Activated CD4-positive, alpha-beta T cell treated with anti-CD3 and anti-CD28 coated beads, Interleukin-2, amount 50 U/mL, for 24 hours (primary cell): ENCODE results near the gene SBK2.
"Not testable (repeated sequence)": the region's sequence is repeated elsewhere in the genome, so short reads cannot be mapped to it uniquely, and the experiment has no call there.

Experiments
- DNase-seq, 2 donors: peaks; one replicate each; pipeline ENCODE4 v3.0.0-alpha.2; 2020; ENCODE audit warnings: low read depth in 1 of 2, low spot score in 1 of 2

Gene SBK2

DNA sequence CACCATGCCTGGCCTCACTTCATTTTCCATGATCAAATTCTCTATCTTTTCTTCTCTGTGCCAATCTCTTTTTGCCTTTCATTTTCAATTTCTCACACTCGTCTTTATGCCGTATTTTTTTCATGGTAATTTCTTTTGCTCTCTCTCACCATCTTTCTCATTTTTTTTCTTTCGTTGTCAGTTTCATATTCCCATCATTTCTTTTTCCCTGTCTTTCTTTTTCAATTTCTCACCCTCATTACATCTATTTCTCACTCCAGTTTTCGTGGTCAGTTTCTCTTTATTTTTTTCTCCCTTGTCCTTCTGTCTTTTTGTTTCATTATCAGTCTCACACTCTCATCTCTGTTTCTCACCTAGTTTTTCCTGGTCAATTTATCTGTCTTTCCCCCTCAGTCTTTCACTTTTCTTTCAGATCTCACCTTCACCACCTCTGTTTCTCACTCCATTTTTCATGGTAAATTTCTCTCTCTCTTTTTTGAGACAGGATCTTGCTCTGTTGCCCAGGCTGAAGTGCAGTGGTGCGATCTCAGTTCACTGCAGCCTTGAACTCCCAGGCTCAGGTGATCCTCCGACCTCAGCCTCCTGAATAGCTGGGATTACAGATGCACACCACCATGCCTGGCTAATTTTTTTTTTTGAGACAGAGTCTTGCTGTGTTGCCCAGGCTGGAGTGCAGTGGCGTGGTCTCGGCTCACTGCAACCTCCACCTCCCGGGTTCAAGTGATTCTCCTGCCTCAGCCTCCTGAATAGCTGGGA lies 34.6 kb downstream of the SBK2 start:
- DNase-seq = no peak

DNA sequence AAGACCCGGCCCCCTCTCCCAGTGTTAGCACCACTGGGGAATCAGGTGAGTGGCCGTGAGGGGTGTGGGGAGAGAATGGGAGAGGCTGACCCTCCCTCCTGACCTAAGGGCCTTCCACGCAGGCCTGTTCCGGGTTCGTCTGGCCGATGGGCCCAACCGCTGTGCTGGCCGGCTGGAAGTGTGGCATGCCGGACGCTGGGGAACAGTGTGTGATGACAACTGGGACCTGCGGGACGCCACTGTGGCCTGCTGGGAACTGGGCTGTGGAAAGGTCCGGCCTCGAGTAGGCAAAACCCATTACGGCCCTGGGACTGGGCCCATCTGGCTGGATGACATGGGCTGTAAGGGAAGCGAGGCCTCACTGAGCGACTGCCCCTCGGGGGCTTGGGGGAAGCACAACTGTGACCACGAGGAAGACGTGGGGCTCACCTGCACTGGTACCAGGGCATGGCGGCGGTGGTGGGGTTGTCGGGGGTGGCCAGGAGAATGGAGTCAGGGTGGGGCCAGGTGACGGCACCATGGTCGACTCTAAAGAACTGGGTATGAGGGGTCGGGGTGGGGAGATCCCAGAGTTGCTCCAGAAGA lies 36.5 kb downstream of the SBK2 start:
- no peak for DNase-seq

DNA sequence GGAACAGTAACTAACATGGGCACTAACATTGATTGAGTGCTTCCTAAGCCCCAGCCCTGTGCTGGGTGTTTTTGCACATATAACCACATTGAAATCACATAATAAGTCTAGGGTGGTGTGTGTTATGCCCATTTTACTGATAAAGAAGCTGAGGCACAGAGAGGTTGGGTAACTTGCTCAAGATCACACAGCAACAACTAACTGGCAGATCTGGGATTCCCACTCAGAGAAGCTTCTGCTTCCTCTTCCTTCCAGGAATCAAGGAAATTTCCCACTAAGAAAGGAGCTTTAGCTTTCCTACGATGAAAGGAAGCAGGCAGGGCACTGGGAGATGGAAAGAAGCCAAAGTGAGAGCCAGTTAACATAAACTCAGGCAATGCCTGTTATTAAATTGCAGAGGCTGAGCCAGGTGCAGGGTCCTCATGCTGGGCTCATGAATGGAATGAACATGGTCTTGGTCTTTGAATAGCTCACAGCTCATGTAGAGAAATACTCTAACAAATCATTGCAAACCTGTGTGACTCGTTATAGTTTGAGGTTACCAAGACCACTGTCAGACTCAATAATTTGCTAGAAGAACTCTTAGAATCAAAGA lies 38.6 kb downstream of the SBK2 start:
- DNase-seq = no peak

DNA sequence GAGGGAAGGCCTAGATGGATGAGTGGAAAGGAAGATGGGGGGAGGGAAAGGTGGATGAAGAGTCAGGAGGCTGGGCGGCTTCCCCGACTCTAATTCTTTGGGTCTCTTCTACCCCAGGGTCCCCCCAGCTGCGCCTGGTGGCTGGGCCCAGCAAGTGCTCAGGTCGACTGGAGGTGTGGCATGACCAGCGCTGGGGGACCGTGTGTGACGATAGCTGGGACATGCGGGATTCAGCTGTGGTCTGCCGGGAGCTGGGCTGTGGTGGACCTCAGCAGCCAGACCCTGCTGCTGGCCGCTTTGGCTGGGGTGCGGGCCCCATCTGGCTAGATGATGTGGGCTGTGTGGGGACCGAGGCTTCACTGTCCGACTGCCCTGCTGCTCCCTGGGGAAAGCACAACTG lies 39.2 kb downstream of the SBK2 start:
- no peak for DNase-seq

DNA sequence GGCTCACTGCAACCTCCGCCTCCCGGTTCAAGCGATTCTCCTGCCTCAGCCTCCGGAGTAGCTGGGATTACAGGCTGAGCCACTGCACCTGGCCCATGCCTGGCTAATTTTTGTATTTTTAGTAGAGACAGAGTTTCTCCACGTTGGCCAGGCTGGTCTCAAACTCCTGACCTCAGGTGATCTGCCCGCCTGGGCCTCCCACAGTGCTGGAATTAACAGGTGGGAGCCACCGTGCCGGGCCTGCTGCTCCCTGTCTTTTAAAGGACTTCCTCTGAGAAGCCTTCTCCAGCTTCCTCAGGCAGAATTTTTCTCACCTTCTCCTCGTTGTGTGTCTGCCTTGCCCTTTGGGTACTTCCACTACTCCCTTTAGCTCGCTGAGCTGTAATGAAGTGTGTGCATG lies 40.1 kb downstream of the SBK2 start:
- DNase-seq = not testable (repeated sequence)

DNA sequence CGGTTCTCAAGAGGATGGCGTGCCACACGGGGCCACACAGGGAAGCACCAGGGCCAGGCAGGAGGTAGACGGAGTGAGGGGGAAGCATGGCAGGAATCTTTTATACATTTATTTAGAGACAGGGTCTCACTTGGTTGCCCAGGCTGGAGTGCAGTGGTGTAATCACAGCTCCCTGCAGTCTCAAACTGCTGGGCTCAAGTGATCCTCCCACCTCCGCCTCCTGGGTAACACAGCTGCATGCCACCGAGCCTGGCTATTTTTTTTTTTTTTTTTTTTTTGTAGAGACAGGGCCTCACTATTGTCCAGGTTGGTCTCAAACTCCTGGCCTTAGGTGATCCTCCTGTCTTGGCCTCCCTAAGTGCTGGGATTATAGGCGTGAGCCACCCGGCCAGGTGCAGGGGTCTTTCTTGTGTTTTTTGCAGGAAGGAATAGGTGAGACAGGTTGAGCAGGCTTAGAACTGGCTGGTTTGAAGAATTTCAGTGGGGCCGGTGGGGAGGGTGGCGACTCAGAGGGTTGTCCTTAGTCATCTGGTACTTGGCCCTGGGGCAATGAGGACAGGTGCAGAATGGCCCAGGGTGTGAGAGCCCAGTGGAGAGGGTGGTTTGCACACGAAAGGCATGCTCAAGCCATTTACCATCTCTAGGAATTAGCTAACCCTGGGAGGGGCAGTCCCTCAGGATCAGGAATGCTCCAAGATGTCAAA lies 41.1 kb downstream of the SBK2 start:
- no peak for DNase-seq

DNA sequence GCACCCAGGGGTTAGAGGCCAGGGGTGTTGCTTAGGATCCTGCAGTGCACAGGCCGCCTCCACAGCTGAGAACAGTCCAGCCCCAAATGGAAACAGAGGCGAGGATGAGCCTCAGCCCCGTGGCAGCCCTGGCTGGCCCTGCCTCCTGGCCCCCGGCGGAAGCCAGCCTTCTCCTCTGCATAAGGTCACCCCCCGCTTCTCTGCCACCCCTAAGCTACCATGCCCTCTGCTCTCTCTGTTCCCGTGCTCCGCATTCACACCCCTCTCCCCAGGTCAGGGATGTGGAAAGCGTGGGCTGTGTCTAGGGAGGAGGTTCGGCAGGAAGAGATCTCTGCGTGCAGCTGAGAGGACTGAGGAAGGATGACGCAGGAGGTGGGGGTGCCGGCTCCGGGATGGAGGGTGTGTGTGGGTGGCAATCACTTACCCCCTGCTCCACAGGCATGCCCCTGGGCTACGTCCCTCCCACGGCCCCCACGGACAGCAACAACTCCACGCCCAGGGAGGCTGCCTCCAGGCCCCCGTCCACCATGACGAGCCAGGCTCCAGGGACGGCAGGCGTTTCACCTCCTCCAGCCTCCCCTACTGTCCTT lies 42.7 kb downstream of the SBK2 start:
- no peak for DNase-seq

DNA sequence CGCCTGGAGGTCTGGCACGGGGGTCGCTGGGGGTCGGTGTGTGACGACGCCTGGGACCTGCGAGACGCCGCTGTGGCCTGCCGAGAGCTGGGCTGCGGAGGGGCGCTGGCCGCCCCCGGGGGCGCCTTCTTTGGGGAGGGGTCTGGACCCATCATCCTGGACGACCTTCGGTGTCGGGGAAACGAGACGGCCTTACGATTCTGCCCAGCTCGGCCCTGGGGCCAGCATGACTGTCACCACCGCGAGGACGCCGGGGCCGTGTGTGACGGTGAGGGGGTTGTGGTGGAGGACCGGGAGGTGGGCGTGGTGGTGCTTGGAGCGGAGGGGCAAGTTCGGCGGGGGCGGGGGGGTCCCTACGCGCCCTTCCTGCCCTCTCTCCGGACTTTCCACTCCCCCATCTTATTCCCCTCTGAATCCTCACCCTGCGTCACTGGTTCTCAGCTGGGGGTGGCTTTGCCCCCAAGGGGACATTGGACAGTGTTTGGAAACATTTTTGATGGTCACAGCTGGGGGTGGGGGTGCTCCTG lies 43.2 kb downstream of the SBK2 start:
- DNase-seq = no peak

DNA sequence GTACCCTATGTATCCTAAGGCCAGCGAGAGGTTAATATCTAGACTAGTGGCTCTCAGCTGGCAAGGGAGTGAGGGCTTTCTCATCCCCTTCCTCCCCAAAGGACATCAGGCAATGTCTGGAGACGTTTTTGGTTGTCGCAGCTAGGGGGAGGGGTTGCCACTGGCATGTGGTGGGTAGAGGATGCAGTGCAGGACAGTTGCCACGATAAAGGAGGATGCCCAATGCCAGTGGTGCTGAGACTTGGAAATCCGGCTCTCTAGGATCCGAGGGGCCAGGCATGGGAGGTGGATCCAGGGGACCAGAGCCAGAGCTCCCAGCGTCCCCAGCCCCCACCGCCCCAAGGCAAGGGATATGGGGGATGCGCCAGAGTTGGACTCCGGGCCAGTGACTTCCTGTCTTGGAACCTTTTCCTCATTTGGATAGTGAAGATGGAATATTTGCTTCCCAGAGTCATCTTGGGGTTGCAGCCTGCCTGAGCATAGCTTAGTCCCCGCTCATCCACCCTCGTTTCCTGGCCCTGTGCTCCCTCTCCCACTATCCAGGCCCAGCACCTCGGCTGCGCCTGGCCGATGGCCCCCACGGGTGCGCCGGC lies 43.8 kb downstream of the SBK2 start:
- DNase-seq = no peak

DNA sequence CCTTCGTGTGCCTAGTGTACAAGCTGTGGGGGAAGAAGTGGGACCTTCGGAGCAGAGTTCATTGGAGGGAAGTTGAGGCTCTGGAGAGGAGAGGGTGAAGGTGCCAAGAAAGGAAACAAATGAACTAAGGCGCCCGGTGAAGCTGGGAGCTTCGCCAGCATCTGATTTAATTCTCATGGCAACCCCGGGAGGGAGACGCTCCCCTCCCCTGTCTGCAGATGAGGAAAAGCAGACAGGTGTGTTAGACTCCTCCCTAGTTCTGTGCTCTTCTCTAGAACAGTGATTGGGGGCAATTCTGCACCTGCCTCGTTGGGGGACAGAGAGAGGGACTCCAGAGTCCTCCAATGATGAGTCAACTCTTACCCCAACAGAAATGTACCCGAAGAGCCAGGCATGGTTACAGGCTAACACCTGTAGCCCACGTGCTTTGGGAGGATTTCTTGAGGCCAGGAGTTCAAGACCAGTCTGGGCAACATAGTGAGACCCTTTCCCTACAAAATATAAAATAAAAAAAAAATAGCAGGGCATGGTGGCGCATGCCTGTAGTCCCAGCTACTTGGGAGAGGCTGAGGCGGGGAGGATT lies 44.5 kb downstream of the SBK2 start:
- no peak for DNase-seq

DNA sequence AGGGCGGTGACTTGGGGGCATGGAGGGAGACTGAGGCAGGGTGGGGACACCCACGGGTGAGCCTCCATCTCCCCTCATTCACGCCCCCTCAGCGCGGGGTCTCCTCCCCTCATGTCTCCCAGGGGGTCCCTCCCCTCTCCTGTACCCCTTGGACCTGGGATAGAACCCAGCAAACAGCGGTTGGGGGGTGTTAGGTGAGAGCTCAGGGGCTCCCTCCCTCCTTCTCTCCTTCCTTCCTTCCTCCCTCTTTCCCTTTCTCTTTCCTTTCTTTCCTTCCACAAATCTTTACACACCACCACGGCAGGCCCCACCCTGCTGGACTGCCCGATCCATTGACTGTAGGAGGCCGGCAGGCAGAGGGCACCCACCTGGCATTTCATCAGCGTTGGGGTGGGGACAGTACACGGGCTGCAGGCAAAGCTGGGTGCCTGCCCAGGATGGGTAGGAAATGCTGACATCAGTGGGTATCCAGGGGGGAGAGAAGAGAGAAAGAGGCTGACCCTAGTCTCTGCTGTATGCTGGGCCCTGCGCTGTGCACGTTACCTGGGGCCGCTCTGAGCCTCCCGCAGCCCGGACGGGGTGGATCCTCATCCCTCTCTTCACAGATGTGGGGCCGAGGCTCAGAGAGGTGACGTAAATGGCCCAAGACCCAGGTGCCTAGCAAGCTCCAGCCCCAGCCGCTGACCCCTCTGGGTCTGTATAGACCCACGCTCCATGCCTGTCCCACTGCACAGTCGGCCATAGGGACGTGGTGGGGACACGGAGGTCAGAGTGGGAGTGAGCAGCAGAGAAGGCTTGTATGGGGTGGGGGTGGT lies 45.2 kb downstream of the SBK2 start:
- no peak for DNase-seq

DNA sequence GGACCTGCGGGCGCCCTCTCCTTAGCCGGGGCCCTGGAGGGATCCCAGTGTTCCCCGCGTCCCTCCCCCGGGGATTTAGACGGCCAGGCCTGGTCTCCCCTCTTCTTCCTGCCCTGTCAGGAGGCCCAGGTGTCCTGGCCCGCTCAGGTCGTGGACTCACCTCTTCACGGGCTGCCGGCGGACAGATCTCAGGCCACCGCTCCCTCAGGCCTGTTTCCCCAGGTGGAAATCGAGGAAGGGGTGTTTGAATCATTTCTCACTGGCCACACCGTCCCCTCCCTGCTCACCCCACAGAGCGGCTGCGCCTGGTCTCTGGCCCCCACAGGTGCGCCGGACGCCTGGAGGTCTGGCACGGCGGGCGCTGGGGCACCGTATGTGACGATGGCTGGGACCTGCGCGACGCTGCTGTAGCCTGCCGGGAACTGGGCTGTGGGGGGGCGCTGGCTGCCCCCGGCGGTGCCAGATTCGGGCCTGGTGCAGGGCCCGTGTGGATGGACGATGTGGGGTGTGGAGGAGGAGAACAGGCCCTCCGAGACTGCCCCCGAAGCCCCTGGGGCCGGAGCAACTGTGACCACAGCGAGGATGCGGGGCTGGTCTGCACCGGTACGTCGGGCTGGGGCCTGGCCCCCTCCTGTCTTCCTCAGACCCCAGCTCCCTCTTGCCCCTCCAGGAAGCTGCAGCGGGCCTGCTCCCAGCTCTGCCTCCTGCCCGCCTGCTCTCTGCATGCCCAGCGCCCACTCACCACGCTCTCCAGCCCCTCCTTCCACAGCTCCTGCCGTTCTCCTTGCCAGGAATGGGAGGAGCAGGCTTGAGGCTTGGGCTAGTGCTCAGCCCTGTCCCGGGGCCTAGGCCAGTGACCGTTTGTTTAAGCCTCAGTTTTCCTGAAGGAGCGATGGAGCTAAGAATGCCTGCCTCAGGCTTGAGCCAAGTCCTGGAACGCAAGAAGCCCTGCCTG lies 46.2 kb downstream of the SBK2 start:
- no peak for DNase-seq

DNA sequence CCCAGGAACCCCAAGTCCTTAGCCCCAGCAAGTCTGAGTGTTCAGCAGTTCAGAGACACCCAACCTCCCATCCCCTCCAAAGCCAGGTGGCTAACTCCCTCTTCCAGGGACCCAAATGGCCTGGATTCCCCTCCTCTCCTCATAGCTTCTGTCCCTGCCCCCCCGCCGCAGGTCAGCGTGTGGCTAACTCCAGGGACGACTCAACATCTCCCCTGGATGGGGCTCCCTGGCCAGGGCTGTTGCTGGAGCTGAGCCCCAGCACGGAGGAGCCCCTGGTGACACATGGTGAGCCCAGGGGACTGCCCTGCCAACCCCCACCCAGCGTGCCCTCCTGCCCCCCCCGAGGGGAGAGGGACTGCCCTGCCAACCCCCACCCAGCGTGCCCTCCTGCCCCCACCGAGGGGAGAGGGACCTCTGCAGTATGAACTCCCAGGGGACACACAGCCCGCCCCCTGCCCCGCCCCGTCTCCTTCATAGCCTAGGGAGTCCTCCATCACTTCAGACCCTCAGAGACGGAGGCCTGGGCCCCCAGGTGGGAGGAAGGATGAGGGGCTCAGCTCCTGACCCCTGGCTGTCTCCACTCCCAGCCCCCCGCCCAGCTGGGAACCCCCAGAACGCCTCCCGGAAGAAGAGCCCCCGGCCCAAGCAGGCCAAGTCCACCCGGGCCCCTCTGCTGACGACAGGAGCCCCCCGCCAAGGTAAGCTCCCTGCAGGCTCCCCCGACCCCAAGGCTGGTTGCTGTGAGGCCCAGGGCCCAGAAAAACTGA lies 47.0 kb downstream of the SBK2 start:
- no peak for DNase-seq

DNA sequence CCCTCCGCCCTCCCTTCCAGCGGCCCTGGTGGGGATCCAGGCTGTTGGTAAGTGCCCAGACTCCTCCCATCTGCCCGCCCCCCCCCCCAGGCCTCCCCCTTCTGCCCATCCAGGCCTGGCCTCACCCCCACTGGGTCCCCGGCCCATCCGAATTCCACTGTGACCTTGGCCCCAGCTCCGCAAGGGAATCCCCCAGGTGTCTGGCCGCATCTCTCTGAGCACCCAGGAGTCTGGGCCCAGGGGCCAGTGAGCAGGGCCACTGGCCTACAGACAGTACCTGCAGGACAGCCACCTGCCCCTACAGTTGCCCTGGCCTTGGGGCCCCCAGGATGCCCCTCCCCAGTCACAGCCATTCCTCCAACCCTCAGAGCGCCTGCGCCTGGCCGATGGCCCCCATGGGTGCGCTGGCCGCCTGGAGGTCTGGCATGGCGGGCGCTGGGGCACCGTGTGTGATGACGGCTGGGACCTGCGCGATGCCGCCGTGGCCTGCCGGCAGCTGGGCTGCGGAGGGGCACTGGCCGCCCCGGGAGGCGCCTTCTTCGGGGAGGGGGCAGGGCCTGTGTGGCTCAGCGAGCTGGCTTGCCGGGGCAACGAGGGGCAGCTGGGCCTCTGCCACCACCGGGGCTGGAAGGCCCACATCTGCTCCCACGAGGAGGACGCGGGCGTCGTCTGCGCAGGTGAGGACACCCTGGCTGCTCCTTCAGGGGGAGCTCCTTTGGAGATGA lies 47.8 kb downstream of the SBK2 start:
- no peak for DNase-seq

DNA sequence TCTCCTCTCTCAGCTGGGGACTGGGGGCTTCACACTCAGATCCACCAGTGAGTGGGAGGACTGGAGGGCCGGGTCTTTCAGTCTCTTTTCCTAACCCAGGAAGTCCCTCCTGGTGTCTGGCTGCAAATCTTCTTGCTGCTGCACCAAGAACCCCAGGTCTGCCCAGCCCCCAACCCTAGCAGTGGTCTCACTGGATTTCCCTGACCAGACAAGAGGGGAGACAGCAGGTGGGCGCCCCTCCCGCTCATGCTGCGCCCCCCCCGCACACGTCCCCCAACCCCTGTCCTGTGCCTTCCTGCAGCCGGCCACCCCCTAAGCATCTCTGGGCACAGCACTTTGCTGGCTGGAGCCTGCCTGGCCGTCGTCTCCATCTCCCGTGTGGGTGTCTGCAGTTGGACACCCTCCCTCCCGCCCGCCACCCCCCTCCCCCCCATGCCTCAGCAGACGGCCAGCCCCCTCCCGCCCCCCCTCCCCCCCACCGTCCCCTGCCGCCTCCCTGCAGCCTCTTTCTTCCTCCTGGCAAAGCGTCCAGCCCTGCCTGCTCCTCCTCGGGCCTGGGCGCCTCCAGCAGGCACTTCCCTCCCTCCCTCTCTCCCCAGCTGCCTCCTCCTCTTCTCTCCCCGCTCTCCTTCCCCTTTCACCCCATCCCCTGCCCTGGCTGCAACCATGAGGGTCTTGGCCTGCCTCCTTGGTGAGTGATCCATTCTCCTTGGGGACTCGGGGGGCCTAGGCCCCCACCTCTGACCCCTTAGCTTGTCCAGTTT lies 48.8 kb downstream of the SBK2 start, which contains the start of gene SSC5D:
TSS of gene SSC5D (plus strand) at position 513 of the 764 bp plus-strand sequence. CDS start at position 667, 154 bp downstream.
- no peak for DNase-seq
